CD4-positive, alpha-beta T cell treated with Interleukin-4 for 1 hour (primary cell): ENCODE measurements around the gene PIKFYVE.
"Not testable (repeated sequence)": the region's sequence is repeated elsewhere in the genome, so short reads cannot be mapped to it uniquely, and the experiment has no call there.

Experiments used
- DNase-seq, 2 donors: peaks; one replicate each; pipeline ENCODE4 v3.0.0-alpha.2; 2020 to 2022

The PIKFYVE gene, protein sequence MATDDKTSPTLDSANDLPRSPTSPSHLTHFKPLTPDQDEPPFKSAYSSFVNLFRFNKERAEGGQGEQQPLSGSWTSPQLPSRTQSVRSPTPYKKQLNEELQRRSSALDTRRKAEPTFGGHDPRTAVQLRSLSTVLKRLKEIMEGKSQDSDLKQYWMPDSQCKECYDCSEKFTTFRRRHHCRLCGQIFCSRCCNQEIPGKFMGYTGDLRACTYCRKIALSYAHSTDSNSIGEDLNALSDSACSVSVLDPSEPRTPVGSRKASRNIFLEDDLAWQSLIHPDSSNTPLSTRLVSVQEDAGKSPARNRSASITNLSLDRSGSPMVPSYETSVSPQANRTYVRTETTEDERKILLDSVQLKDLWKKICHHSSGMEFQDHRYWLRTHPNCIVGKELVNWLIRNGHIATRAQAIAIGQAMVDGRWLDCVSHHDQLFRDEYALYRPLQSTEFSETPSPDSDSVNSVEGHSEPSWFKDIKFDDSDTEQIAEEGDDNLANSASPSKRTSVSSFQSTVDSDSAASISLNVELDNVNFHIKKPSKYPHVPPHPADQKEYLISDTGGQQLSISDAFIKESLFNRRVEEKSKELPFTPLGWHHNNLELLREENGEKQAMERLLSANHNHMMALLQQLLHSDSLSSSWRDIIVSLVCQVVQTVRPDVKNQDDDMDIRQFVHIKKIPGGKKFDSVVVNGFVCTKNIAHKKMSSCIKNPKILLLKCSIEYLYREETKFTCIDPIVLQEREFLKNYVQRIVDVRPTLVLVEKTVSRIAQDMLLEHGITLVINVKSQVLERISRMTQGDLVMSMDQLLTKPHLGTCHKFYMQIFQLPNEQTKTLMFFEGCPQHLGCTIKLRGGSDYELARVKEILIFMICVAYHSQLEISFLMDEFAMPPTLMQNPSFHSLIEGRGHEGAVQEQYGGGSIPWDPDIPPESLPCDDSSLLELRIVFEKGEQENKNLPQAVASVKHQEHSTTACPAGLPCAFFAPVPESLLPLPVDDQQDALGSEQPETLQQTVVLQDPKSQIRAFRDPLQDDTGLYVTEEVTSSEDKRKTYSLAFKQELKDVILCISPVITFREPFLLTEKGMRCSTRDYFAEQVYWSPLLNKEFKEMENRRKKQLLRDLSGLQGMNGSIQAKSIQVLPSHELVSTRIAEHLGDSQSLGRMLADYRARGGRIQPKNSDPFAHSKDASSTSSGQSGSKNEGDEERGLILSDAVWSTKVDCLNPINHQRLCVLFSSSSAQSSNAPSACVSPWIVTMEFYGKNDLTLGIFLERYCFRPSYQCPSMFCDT (N-terminal part only)

DNA sequence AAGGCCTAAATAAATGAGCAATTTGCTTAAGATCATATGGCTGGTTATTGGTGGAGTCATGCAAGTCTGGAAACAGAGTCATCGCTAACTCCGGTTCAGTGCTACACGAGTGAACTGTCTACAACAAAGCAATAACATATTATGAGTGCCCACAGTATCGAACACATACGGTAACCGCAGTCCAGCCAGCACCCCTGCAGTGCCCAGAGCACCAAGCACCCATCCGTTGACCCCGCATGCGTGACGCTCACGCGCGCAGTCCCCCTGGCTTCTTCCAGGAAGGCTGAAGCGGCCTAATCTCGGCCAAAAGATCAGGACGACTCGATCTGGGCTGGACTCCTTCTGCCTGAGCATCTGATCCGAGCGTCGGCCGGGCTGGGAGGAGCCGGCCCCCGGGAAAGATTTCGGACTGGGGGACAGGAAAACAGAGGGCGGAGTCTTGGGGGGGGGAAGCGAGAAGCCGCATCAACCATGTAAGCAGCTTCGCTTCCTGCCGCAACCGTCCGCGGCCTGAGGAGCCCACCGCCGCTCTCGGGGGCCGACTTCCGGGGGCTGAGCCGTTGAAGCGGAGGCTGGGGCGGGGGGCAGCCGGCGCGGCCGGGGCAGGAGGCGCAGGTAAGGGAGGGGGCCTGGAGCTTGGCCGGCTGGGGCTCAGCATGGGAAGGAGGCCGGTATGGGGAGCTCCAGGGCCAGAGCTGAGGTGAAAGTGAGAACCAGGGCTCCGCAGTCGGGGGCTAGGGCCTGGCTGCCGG lies at the start of gene PIKFYVE:
Gene PIKFYVE, plus strand, starts transcription at position 455 of the 752 bp plus-strand sequence. CDS start 5,265 bp downstream, outside the sequence.
- DNase-seq, result peak; percentile 89

DNA sequence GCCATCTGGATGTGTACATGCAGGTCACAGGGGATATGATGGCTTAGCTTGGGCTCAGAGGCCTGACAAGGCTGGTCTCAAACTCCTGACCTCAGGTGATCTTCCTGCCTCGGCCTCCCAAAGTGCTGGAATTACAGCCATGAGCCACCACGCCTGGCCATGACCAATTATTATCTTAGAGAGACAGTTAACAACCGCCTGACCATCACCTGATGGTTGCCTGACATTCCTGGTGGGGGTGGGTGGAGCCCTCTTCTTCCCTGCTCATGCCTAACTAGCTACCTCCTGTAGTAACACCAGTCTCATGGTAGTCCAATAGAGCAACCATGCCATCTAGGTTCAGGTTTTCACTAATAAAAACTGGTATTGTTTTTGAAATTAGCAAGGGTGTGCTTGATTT lies 44.2 kb upstream of the PIKFYVE start:
- DNase-seq, result not testable (repeated sequence)

DNA sequence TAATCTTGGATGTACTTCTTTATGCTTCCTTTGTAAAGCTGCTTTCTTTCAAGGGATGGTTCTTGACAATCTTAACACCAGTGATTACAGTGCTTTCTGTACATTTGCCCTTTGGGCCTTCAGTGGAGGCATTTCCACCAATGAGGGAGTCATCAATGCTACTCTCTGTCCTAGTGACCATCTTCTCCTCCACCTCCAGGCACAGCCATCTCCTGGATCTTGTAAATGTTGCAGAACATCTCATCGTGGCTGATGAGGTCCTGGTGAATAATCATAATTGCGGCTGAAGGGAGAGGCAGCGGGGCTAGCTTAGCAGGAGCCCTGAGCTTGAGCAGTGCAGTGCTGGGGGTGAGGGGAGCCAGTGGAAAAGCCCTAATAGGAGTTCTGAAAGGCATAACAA lies 43.7 kb upstream of the PIKFYVE start:
- no peak for DNase-seq

DNA sequence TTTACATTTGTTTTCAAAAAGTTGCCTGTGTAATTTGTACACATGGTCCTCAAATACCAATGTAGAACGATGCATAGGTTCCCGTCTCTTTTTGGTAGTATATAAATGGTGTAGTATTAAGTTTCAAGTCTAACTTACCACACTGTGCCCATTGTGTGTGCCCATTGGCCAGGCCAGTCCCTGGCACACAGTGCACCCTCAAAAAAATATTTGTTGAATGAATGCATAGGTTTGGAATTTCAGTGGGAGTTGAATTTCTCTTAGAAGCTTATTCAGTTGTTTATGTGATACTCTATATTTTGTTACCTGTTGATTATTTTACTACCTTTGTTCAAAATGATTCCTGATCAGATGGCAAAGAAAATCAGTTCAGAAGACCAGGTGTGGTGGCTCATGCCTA lies 41.3 kb upstream of the PIKFYVE start:
- no peak for DNase-seq

DNA sequence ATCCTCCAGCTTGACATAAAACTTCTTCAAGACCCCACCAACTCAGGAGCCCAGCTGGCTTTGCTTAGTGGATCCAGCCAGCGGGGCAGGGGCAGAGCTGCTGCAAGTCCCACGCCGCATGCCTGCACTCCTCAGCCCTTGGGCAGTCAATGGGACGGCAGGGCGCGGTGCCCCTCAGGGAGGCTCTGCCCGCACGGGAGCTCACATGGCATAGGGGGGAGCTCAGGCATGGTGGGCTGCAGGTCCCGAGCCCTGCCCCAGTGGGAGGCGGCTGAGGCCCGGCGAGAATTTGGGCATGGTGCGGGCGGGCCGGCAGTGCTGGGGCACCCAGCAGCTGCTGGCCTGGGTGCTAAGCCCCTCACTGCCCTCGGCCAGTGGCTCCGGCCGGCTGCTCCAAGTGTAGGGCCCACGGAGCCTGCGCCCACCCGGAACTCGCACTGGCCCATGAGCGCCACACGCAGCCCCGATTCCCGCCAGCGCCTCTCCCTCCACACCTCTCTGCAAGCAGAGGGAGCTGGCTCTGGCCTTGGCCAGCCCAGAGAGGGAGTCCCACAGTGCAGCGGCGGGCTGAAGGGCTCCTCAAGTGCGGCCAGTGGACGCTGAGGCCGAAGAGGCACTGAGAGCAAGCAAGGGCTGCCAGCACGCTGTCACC lies 38.3 kb upstream of the PIKFYVE start:
- DNase-seq, result no peak

DNA sequence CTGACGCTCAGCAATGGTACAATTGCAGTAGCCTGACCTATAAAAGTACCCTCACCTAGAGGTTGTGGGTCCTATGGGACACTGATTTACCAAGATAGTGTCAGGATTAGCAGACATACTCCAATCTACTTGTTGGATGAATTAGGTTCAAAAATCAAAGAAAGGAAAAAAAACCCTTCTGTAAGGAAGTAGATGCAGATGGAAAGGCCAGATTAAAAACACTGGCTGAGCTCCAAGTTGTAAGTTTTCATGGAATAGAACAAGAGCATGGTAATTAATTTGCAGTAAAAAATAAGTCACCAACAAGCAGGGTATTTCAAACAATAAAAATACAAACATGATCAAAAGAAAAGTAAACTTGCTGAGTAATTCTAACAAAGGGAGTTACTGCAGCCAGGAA lies 37.6 kb upstream of the PIKFYVE start:
- no peak for DNase-seq

DNA sequence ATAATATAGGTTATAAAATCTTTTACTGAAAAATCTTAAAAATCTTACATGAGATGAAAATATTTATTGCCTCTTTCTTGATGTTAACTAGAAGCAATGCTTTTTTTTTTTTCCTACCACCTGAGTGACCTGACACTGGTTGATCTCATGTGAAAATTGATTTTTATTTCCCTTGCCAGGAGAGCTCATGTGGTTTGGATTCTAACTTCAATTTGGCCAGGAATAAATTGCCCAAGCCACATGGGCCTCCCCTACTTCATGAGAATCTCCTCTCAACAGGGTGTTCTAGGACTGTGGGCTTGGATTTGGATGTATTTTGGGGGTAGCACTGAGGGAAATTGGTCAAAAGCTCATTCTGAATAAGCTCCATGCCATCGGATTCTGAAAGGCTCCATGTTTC lies 31.3 kb upstream of the PIKFYVE start:
- DNase-seq, result no peak

DNA sequence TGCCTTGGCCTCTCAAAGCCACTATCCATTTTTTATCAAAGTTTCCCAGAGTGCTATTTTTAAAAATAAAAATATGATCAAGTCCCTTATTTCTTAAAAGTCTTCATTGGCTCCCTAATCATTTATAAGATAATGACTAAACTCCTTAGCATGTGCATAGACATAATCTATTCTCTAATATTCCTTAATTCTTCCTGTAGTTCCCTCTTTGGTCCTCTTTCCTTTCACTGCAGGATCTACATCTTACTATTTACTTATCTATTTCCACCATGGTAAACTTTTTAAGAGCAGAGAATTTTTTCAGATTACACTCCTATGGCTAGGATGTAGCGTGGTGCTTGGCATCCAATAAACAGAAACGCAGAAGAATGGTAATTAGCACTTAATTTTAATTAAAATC lies 30.2 kb upstream of the PIKFYVE start:
- no peak for DNase-seq

DNA sequence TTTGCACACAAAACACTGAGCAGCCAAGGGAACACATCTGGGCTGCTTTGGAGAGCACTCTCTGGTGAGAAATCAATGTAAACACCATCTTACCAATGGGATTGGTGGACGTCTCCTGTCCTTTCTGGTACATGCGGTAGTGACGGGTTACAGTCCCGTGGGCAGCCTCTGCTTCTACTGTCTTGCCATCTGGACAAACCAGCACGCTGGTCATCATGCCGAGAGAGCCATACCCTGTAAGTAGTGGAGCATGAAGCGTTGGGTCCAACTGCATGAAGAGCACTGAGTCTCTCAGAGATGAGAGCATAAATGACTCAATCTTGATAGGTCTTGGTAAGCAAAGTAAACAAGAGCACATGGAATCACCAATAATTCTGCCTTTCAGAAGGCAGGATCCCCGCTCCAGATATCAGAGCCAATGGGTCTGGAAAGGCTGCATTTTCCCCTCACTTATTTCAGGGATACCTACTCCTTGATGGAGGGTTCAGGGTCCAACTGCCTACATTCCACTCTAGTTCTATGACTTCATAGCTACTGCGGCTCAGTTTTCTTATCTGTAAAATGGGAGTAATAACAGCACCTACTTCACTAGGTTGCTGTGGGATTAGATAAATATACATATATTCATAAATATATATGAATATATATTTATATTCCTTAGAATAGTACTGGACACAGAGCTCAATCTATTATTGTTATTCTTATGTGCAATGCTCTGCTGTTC lies 26.1 kb upstream of the PIKFYVE start:
- no peak for DNase-seq

DNA sequence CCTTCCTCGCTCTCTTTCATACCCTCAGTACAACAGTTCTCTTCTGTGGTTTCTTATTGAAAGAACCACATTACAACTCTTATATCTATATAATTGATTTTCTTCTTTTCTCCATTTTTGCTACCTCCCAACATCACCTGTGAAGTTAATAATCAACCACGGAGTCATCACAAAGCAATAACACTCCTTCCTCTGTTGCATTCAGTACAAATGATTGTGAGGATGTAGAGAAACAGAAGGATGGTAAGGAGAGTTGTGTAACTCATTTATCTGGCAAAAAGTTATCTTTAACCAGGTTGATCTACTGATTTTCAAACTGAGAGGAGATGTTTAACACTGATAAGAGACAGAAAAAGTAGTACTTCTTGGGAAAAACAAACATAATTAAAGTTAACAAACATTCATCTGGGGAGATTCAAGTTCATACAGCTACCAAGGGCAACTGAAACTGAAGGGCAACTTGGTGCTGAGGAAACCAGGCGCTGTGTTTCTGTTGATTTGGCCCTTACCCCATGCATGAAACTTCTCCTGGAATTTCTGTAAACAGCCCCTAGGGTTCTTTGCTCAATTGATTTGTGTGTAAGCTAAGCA lies 25.3 kb upstream of the PIKFYVE start:
- no peak for DNase-seq

DNA sequence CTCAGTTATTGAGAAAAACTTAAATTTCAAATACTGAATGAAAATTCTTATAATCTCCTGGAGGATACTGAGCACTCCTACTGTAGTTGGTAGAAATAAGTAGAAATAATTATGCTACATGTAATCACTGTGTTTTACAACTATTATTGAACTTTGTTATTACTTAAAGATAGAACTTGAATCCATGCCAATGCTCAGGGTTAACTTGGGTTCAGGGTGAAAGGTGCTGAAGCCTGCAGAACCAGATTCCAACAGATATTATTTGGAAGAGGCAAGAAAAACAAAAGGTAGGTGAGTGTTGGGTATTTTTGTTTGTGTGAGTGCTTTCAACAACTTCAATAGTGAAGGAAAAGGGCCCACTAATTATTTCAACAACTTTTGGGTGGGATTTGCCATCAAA lies 21.6 kb upstream of the PIKFYVE start:
- DNase-seq, result no peak

DNA sequence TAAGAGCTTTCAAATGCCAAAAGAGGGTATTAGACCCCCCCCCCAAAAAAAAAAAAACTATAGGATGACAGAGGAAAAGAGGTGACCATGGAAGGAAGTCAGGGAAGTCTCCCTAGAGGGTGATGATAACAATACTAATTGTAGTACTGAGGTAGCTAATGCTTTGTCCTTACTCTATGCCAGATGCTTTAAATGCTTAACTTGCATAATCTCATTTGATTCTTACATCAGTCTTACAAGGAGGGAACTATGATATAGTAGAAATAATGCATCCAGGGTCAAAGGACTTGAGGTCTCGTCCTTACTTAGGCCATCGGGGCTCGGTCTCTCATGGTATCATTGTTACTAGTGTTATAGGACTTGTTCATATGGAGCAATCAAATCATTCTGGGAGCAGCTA lies 20.3 kb upstream of the PIKFYVE start:
- DNase-seq, result no peak

DNA sequence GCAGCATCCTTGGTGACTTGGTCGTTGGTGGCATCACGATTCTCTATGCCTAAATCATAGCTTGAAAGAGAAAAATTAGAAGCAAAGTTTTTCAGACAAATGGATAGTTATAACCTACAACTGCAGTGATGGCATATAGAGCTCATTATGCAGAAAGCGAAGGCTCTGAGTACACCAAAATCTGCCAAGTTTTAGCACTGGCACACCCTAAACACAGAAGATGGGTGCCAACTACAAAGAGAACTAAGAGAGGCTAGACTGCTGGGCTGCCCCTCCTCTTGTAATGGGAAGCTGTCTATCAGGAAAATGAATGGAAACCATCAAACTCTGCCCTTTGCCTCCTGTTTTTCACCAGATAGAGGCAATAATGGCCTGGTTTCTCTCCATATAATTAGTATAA lies 17.5 kb upstream of the PIKFYVE start:
- DNase-seq, result no peak

DNA sequence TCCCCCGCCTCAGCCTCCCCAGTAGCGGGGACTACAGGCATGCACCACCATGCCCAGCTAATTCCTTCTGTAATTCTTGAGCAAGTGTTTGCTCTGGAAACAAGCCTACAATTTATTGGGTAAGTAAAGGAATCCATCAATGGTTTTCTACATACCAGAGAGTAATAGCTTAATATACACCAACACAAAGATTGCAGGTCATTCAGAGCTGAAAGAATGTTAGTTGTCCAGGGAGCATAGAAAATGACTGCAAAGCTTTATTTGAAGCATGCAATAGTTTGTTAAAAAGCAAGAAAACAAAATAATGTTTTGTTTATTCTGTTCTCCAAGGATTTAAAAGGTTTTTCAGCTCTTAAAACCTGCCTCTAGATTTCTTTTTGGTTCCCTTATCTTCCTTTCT lies 16.8 kb upstream of the PIKFYVE start:
- DNase-seq, result no peak

DNA sequence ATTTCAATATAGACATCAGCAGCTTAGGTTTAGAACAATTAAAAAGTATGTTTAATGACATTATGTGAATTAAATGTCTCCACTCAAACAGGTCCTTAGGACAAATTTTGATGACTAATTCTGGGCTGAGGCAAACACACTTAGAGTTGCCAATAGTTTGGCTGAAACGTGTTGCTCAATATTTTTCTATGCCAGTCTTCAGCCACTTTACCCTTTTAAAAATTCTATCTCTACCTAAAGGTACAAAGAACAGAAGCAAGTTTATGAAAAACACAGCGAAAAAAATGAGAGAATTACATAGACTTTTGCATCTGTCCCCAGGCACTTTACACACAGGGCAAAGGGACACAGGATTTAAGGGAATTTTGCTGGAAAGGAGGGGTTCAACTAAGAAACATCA lies 15.7 kb upstream of the PIKFYVE start:
- no peak for DNase-seq

DNA sequence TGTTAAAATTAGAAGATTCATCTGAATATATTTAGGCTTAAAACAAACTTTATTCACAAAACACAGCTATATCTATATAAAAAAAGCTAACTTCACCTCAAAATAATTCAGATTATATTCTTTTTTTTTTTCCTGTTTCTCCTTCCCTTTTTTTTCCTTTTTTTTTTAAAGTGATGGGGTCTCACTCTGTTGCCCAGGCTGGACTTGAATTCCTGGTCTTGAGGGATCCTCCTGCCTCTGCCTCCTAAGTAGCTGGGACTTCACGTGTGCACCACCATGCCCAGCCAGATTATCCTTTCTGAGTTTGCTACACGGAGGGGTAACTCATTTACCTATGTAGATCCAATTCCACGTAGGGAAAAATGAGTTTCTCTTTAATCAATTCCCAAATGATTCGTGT lies 15.0 kb upstream of the PIKFYVE start:
- no peak for DNase-seq

DNA sequence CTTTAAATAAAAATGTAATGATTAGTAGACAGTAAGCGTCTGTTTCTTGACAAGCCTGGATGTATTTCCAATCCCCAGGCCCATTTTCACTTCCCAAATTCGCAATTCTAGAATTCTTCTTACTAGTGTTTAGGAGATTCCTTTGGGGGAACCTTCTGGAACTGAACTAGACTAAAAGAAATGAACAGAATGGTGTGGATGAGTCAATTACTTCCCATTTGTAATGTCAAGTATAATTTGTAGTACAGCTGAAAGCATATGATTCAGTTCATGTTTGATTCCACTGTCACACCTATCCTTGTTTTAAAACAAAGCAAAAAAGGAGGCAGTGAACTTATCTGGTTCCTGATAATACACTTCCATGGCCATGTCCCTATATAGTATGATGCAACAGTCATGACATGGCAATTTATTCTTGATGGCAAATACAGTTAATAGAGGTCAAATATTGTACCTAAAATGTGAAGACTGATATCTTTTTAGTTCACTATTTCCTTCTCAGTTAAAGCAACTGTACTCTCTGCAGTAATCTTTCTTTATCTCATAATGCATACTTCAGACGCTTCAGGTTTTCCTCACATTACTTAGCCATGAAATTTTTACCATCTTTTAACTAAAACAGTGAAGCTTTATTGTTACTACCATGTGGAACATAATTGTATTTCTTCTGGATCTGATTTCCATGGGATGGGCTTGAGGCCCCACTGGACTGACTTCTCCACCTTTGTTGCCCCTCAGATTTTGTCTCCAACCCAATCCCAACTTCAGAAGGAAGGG lies 13.2 kb upstream of the PIKFYVE start:
- DNase-seq, result no peak

DNA sequence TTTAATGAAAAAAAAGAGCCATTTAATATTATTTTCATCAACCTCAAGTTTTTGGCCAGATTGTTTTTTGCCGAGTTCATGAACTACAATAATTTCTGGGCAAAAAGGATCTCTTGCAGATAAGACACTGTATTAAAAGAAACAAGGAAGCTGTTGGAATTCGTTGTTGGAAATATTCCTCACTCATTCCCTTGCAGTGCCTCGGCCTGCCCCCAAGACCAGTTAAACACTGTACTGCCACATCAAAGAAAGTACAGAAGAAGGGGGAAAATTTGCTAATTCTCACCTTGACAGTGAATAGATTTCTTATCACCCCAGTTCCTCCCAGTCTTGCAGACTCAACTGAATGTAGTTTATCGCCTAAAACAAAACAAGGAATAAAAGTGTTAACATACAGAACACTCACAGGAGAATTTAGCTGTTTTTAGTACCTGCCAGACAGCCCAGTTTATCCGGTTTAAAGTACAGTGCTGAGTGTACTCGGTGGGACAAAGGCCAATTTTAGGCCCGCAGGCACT lies 12.4 kb upstream of the PIKFYVE start:
- no peak for DNase-seq

DNA sequence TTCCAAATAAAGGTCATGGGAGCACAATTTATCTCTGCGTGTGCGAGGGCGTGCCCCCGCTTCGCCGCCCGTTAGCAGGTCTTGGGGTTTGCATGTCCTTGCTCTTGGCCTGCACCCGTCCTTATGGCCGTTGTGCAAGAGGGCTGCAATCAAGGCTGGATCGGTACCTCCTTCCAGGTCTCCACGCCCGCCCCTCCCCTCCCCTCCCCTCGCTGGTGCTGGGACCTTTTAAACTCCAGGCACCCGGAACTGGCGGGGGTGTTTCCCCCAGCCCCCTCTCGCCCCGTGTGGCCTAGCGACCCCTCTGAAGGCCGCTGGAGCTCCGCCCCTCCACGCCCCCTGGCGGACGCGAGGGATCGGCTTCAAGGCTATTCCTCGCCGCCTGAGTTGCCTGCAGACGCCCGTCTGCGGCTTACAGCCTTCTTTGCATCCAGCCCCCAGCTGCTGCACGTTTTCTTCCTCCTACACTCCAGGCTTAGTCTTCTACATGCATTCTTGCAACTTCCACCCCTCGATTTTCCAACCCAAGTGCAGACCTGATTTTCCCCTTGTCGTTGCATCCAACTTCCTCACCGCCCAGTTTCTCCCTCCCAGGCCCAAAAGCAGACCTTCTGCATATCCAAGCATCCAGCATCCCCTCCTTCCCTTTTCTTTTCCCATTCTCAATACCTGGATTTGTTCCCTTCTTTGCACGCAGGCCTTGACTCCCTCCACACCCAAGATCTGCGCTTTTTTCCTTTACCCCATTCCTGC lies 11.8 kb upstream of the PIKFYVE start:
- DNase-seq, result peak; percentile 83 to 84
